GM19043 (cell line): ENCODE data around the gene S100PBP.
A peak's percentile ranks its signal among the peaks of the same experiment; 100 is the strongest.

Source experiments
- ATAC-seq: cut with Tn5 transposase; IDR thresholded peaks from one replicate; pipeline ENCODE4 v1.9.1; 2021; ENCODE audit warnings: low read depth; ENCODE audit not compliant: unreplicated experiment

Gene S100PBP

GRCh38 chr1:32817159-32817814 is at the start of gene S100PBP, which contains the start of gene YARS1:
Gene S100PBP (plus strand): TSS chr1:32817653. CDS start chr1:32826100, 8,447 bp downstream.
Gene YARS1 (minus strand): TSS chr1:32817358. CDS start chr1:32817244, 114 bp downstream.
- peak; percentile 68 for ATAC-seq

- ATAC-seq, result no peak
These were observed 49.2 kb upstream of the S100PBP start for GRCh38 chr1:32768110-32768850.

- ATAC-seq, result no peak
These were observed 47.8 kb upstream of the S100PBP start for GRCh38 chr1:32769524-32770220.

GRCh38 chr1:32770221-32770731 is 47.2 kb upstream of the S100PBP start:
- ATAC-seq, result no peak

- no peak for ATAC-seq
These were observed 46.5 kb upstream of the S100PBP start for GRCh38 chr1:32770741-32771548.

GRCh38 chr1:32771561-32772280 is 45.7 kb upstream of the S100PBP start:
- ATAC-seq, result no peak

GRCh38 chr1:32772281-32773017 is 45.0 kb upstream of the S100PBP start:
- no peak for ATAC-seq

GRCh38 chr1:32773018-32773763 is 44.3 kb upstream of the S100PBP start:
- no peak for ATAC-seq

- ATAC-seq, result no peak
These were observed 43.5 kb upstream of the S100PBP start for GRCh38 chr1:32773764-32774463.

GRCh38 chr1:32774464-32774808 is 43.0 kb upstream of the S100PBP start:
- ATAC-seq, result no peak

- ATAC-seq, result no peak
These were observed 42.4 kb upstream of the S100PBP start for GRCh38 chr1:32774950-32775634.

GRCh38 chr1:32775640-32776337 is 41.7 kb upstream of the S100PBP start:
- ATAC-seq, result no peak

GRCh38 chr1:32779242-32779641 is 38.2 kb upstream of the S100PBP start:
- ATAC-seq, result no peak

- no peak for ATAC-seq
These were observed 37.4 kb upstream of the S100PBP start for GRCh38 chr1:32780005-32780404.

GRCh38 chr1:32780628-32781234 is 36.7 kb upstream of the S100PBP start:
- ATAC-seq, result no peak

GRCh38 chr1:32782086-32782485 is 35.4 kb upstream of the S100PBP start:
- no peak for ATAC-seq
